GM20000 (cell line): ENCODE results near the gene RGS21.

Source experiments
- DNase-seq: peaks from one replicate; pipeline ENCODE4 v3.0.0; 2012; ENCODE audit warnings: low spot score
- CTCF ChIP-seq: IDR thresholded peaks from 2 replicates; pipeline ENCODE4 v1.5.1; 2012; ENCODE audit warnings: mild to moderate bottlenecking, control low read depth; ENCODE audit errors: extremely low read depth, missing control alignments

Gene RGS21

DNA sequence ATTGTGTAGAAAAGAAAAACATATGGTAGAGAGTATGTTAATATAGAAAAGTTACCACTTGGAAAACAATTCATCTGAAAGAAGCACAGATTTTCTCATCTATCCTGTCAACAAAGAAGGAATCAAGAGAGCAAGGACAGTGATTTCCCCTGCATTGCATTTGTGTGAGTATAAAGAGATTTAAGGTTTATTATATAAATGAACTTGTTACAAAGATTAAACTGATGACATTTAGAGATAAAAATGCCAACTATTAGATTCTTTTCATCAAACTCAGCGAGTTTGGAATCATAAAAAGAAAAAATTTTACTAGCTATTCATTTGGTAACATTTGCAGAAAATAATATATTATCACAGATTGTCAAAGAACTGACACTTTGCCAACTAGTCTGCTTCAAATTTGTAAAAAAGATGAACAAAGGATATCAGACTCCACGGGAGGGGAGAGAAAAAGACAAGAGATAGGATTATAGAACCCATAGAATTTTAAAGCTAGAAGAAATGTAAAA lies at the start of gene RGS21:
Gene RGS21 (plus strand): TSS at position 51 of the 509 bp plus-strand sequence. CDS start 26,045 bp downstream, outside the sequence.
- DNase-seq = no peak

DNA sequence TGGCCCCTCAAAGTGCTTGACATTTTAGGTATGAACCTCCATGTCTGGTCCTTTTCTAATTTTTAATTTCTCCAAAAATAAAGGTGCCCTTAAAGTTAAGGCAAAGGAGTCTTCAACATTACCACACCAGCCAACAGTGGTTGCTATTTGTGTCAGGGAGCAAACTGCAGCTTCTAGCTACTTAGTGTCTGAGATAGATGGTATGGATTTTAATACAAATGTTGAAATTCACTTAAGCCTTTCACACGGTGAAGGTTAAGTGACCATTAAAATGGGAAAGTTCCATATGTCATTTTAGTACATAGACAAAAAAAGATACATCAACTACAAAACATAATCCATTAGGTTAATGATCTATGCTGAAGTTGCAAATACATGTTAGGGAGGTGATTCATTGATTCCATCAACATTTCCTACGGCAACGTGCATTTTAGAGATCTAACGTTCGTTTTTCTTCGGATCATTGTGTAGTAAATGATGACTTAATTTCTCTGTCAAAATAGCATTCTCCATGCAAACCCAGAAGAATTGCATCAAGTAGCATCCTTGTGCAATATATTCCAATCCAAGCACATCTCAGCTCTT lies 48.2 kb upstream of the RGS21 start:
- no peak for DNase-seq
- TF ChIP-seq CTCF = no peak

More for the DNA sequence above, at the start of gene RGS21:
- no peak for TF ChIP-seq CTCF

DNA sequence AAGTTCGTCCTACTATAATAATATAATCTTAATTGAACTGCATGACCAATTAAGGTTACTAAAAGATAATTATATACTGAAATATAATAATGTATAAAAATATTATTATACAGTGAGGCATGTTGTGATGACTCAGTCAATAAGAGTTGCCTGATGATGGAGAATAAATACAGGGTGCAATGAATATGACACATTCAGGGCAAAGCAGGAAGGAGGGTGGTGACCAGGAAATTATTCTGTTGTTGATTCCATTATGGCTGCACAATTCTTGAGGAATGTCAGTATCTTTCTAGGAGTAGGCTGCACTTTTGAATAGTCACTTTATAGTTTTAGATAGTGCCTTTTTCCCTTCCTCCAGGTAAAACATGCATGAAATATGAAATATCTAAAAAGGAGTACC lies 46.4 kb upstream of the RGS21 start:
- DNase-seq = no peak
- no peak for TF ChIP-seq CTCF

DNA sequence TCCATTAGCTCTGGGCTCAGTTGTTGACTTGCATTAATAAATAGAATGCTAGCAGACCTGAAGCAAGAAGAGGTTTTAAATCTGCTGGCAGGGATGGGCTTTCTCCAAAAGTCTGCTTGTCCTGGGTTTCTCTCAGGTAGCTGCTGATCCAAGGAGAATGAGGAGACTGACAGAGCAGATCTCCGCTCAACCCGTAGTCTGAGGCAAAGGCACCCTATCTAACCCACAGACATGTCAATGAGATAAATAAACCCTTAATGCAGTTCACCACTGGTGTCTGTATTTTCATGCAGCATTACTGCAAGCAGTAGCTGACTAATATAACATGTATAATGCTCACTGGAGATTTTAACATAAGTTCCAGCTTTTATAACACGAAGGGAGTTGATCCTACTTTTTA lies 44.1 kb upstream of the RGS21 start:
- no peak for DNase-seq
- TF ChIP-seq CTCF = no peak

DNA sequence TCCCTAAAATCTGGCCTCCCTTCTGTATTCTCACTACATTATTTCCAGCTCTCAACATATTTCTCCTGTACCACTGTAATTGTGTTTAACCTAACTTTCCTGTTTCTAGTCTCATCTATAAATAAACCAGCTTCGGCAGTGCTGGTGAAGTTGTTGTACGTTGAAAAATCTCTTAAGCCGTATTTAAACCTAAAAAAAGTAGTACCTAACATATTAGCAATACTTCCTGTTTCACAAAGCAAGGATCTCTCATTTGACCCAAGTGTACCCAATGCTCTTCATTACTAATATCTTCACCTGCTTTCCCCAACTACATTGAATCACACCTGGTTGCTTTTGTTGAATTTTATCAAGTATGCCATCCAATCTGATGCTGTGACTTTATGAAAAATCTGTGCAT lies 42.2 kb upstream of the RGS21 start:
- TF ChIP-seq CTCF = no peak
- DNase-seq = no peak

- no peak for TF ChIP-seq CTCF
- DNase-seq = no peak
Observed at GRCh38 chr1:192277635-192278034, 39.2 kb upstream of the RGS21 start.

GRCh38 chr1:192284927-192285326 lies 31.9 kb upstream of the RGS21 start:
- DNase-seq = no peak
- no peak for TF ChIP-seq CTCF
